Fibroblast of upper back skin (primary cell): ENCODE results near the gene DUSP11.
"Not testable (repeated sequence)": the region's sequence is repeated elsewhere in the genome, so short reads cannot be mapped to it uniquely, and the experiment has no call there.

Source experiments
- DNase-seq: peaks from one replicate; pipeline ENCODE4 v3.0.0-alpha.2; 2013

DUSP11 gene

GRCh38 chr2:73770725-73771124, 9.2 kb downstream of the DUSP11 start:
- no peak for DNase-seq

- no peak for DNase-seq
These were observed 12.9 kb downstream of the DUSP11 start for GRCh38 chr2:73766994-73767393.

DNA sequence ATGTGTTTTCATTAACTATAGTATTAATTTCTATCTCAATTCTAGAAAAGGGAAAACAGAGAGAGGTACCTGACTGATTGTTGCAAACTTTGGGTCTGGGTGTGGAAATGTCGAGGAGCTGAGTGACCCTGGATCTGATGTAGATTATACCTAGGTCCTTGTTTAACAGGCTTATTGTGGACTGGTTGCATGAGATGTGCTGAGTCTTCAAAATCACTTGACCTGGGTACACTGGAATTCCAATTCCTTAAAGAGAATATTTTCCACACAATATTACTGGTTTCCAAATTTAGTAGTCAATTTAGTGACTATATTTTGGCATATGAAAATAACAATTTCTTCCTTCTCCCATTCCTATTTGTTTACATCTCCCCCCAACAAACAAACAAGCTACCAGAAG, 13.6 kb downstream of the DUSP11 start:
- no peak for DNase-seq

GRCh38 chr2:73764945-73765344, 15.0 kb downstream of the DUSP11 start:
- DNase-seq: no peak

- no peak for DNase-seq
These were observed 17.3 kb downstream of the DUSP11 start for GRCh38 chr2:73762571-73762970.

DNA sequence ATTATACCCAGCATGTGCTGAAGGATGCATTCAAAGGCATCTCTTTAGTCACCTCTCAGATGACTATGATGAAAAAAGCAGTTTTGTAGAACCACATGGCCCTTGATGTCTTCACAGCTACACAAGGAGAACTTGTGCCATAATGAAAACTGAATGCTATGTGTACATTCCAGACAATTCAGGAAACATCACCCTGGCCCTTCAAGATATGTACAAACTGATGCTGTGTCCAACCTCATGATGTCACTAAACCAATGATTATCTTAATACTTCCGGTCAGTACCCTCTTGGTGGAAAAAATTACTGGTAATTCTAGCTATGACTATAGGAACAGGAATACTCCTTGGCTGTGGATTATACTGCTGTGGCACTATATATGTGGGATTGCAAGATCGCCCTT, 20.0 kb downstream of the DUSP11 start:
- DNase-seq: no peak

GRCh38 chr2:73759285-73759764, 20.6 kb downstream of the DUSP11 start:
- peak; percentile 59 for DNase-seq

DNA sequence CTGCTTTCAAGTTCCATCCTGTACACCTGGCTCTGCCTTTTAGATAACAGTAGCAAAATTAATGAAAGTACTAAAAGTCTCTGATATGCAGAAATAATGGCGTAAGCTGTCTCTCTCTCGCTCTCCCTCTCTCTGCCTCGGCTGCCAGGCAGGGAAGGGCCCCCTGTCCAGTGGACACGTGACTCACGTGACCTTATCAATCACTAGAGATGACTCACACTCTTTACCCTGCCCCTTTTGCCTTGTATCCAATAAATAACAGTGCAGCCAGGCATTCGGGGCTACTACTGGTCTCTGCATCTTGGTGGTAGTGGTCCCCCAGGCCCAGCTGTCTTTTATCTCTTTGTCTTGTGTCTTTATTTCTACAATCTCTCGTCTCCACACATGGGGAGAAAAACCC, 25.6 kb downstream of the DUSP11 start:
- not testable (repeated sequence) for DNase-seq

- no peak for DNase-seq
These were observed 30.6 kb downstream of the DUSP11 start for GRCh38 chr2:73749314-73749713.

GRCh38 chr2:73746877-73747208, 33.1 kb downstream of the DUSP11 start:
- no peak for DNase-seq

- no peak for DNase-seq
These were observed 33.7 kb downstream of the DUSP11 start for GRCh38 chr2:73746015-73746876.

GRCh38 chr2:73740767-73741166, 39.1 kb downstream of the DUSP11 start:
- no peak for DNase-seq

GRCh38 chr2:73739101-73739500, 40.8 kb downstream of the DUSP11 start:
- no peak for DNase-seq

- peak; percentile 98 for DNase-seq
These were observed 42.8 kb downstream of the DUSP11 start, which contains the start of gene TPRKB for GRCh38 chr2:73736855-73737779. TPRKB (minus strand) TSS chr2:73737345; CDS start chr2:73734569, 2,776 bp downstream.

DNA sequence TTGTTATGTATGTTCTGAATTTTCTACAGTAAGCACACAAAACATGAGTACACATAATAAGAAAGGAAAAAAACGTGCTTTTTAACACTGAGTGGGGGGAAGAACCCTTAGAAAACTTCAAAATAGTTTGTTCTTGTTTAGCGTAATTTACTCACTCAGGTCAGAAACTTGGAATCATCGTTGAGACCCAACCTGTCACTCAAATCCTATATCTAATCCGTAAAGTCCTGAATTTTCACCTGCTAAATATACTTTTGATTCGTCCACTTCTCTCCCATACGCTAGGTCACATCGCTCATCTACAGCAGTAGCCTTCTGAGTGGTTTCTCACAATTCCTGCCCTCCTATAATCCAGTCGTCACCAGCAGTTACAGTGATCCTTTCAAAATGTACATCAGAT, 43.5 kb downstream of the DUSP11 start:
- no peak for DNase-seq

DNA sequence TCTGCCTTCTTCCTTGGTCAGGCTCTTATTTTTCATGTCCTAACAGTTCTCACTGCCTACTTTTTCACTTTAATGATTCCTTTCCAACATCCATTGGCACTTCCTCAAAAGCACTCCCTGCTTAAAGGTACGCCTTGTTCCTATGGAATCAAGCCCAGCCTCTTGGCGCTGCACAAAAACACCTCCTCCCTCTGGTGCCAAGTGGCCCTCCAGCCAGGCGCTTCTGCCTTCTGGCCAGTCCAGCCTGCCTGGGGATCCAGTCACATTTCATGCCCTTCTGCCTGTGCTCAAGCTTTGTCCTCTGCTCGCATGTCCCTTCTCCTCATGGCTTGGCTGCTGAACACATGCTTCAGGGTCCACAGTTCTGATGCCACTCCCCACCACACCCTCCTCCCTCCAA, 49.1 kb downstream of the DUSP11 start:
- no peak for DNase-seq

DNA sequence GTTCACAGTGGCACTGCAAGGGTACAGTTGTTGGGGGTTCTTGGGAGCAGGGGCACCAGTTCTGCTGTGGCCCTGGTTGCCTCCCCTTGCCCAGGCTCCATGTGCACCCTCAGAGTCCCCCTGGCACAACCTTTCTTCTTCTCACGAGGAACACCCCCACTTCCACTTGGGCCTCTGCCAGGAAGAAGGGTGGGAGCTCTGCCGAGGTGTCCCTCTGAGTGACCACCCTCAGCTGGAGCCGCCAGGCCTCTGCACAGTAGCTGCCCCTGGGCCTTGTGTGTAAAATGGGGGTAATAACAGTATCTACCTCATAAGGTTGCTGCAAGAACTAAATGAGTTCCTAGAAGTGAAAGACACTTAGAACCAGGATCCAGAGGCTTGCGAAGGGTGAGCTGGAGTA, 51.2 kb downstream of the DUSP11 start:
- DNase-seq: no peak

DNA sequence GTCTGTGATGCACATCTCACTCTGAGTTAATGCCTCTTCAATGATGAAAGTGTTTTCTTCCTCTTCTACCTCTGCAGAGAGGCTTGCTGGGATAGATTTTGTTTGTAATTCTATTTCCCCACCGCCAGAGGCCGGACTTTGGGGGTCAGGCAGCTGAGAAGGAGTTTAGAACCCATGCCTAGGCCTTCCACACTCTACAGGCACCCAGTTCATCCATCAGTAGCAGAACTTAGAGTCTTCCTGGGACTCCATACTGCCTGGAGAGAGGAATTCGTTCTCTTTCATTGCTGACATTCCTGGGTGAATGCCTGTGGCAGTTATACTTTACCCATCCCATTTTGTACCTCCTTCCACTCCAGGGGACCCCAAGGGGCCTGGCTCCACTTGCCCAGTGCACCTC, 51.9 kb downstream of the DUSP11 start:
- DNase-seq: no peak

GRCh38 chr2:73726657-73727056, 53.2 kb downstream of the DUSP11 start:
- DNase-seq: not testable (repeated sequence)

DNA sequence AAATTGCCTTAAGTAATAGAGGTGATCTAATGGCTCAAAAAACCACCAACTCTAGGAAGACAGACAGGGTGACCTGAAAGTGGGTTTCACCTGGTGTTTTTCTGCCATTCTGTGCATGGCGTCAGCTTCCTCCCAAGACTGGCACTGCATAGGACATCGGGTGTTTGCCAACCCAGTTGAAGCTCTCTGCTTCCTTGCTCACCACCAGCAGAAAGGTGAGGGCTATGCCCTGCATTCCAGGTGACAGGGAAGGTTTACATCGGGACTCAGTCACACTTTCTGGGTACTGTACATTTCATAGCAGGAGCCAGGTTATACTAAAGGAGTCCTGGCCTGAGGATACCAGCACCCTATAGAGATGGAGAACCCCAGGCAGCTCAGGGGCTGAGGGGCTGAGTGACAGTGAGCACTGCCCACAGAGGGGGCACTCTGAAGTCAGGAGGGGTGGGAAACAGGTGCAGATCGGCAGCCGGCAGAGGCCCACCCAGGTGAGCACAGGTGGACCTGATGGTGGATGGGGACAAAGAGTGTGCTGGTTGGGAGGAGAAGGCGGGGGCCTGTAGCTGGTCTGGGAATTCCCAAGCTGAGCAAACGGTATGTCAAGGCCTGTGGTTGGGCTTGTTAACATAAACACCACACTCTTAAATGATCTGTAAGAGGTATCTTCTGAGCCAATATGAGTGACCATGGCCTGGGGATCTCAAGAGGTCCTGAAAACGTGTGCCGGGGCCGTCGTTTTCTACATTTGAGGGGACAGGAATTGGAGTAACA, 60.9 kb downstream of the DUSP11 start:
- no peak for DNase-seq

GRCh38 chr2:73718421-73718820, 61.5 kb downstream of the DUSP11 start:
- no peak for DNase-seq

GRCh38 chr2:73717695-73718094, 62.2 kb downstream of the DUSP11 start:
- DNase-seq: not testable (repeated sequence)

GRCh38 chr2:73717251-73717606, 62.7 kb downstream of the DUSP11 start:
- DNase-seq: no peak
